NCI-H526 treated with DMSO at 0.1 percent for 48 hours (cell line): Measurements from ENCODE around the gene TXNRD2.

Source experiments
- DNase-seq: peaks from one replicate; lab custom pipeline; 2025; lab: John Stamatoyannopoulos, UW

TXNRD2 gene

GRCh38 chr22:19941365-19942082 is at the start of gene TXNRD2, which contains the start of gene COMT:
TSS of gene TXNRD2 (minus strand) at chr22:19941818. CDS start at chr22:19941803, 15 bp downstream.
TSS of gene COMT (plus strand) at chr22:19941772. CDS start at chr22:19962527, 20,755 bp downstream.
- peak; percentile 5 for DNase-seq

- no peak for DNase-seq
These were observed 49.7 kb upstream of the TXNRD2 start for GRCh38 chr22:19991395-19991644.

- no peak for DNase-seq
These were observed 49.2 kb upstream of the TXNRD2 start for GRCh38 chr22:19990609-19991394.

GRCh38 chr22:19990188-19990587 is 48.6 kb upstream of the TXNRD2 start:
- no peak for DNase-seq

GRCh38 chr22:19989725-19990067 is 48.1 kb upstream of the TXNRD2 start:
- DNase-seq, result no peak

- DNase-seq, result no peak
These were observed 47.5 kb upstream of the TXNRD2 start for GRCh38 chr22:19988965-19989724.

GRCh38 chr22:19988331-19988808 is 46.8 kb upstream of the TXNRD2 start:
- DNase-seq, result no peak

GRCh38 chr22:19987394-19988306 is 46.0 kb upstream of the TXNRD2 start:
- no peak for DNase-seq

- no peak for DNase-seq
These were observed 45.1 kb upstream of the TXNRD2 start for GRCh38 chr22:19986410-19987341.

- DNase-seq, result no peak
These were observed 44.4 kb upstream of the TXNRD2 start for GRCh38 chr22:19986011-19986409.

- no peak for DNase-seq
These were observed 43.5 kb upstream of the TXNRD2 start for GRCh38 chr22:19984851-19985811.

- DNase-seq, result no peak
These were observed 42.7 kb upstream of the TXNRD2 start for GRCh38 chr22:19984201-19984753.

GRCh38 chr22:19983741-19984140 is 42.1 kb upstream of the TXNRD2 start:
- DNase-seq, result no peak

- no peak for DNase-seq
These were observed 41.5 kb upstream of the TXNRD2 start for GRCh38 chr22:19982991-19983578.

- no peak for DNase-seq
These were observed 40.6 kb upstream of the TXNRD2 start for GRCh38 chr22:19981961-19982920.

- DNase-seq, result no peak
These were observed 39.7 kb upstream of the TXNRD2 start for GRCh38 chr22:19981171-19981960.

GRCh38 chr22:19980766-19981165 is 39.1 kb upstream of the TXNRD2 start:
- DNase-seq, result no peak
